HepG2 (cell line): ENCODE results near the gene DCDC2C.

Experiments
- BHLHE40 ChIP-seq: IDR thresholded peaks from 2 replicates; pipeline ENCODE4 v1.6.1; 2011; ENCODE audit warnings: low read length, improper control_type of control experiment
- CHD4 ChIP-seq: fragments of 200-600 bp; sonication (generic); IDR thresholded peaks from 2 replicates; pipeline ENCODE4 v1.7.0; 2017; ENCODE audit warnings: mild to moderate bottlenecking, low read length, borderline replicate concordance
- NPAS2 ChIP-seq: sonication (generic); formaldehyde crosslinking; IDR thresholded peaks from 2 replicates; pipeline ENCODE4 v1.8.0; 2022; ENCODE audit warnings: mild to moderate bottlenecking, missing genetic modification reagents, borderline replicate concordance
- NR1H2 ChIP-seq: sonication (generic); formaldehyde crosslinking; IDR thresholded peaks from 2 replicates; pipeline ENCODE4 v1.8.1; 2022; ENCODE audit warnings: low read depth, missing genetic modification reagents, borderline replicate concordance
- POLR2AphosphoS5 ChIP-seq: IDR thresholded peaks from 2 replicates; pipeline ENCODE4 v1.6.1; 2012; ENCODE audit warnings: low read depth, low read length
- SRSF1 ChIP-seq: fragments of 200-400 bp; formaldehyde crosslinking; optimal IDR thresholded peaks from 2 replicates; pipeline ENCODE3; 2017; ENCODE audit warnings: mild to moderate bottlenecking, low read depth, low read length, moderate library complexity
- ZFP41 ChIP-seq: sonication (generic); formaldehyde crosslinking; IDR thresholded peaks from 2 replicates; pipeline ENCODE4 v1.4.0; 2020; ENCODE audit warnings: mild to moderate bottlenecking, missing genetic modification reagents, borderline replicate concordance
- ZNF274 ChIP-seq: sonication (generic); formaldehyde crosslinking; IDR thresholded peaks from 2 replicates; pipeline ENCODE4 v1.5.1; 2020; ENCODE audit warnings: mild to moderate bottlenecking, missing genetic modification reagents
- ZNF484 ChIP-seq: sonication (generic); formaldehyde crosslinking; IDR thresholded peaks from 2 replicates; pipeline ENCODE4 v1.5.1; 2020; ENCODE audit warnings: mild to moderate bottlenecking, low read depth, missing genetic modification reagents, borderline replicate concordance
- TF ChIP-seq, protein P1 (sequence below): sonication (generic); formaldehyde crosslinking; IDR thresholded peaks from 2 replicates; pipeline ENCODE4 v1.5.1; 2020; ENCODE audit warnings: mild to moderate bottlenecking, missing genetic modification reagents, borderline replicate concordance

DNA sequence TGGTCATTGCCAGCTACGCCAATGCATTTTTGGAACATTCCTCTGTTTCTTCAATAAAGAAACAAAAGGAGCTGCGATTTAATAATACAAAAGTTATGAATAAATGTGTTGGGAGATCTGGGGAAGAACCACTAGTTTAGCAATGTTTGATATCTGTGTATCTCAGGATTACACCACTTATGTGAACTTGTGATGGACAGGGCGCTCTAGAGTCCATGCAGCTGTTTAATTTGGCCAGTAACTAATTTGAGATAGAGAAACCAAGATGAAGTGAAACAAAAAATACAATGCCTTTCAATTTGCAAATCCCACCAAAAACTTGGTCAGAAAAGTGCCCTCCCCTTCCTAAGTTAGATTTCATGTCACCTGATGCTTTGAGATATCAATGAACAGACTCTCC is 6.8 kb upstream of the DCDC2C start:
- no peak for TF ChIP-seq ZNF274 (CRISPR knock-in tag)
- TF ChIP-seq ZNF484: no peak
- TF ChIP-seq CHD4: no peak
- TF ChIP-seq, protein P1, sequence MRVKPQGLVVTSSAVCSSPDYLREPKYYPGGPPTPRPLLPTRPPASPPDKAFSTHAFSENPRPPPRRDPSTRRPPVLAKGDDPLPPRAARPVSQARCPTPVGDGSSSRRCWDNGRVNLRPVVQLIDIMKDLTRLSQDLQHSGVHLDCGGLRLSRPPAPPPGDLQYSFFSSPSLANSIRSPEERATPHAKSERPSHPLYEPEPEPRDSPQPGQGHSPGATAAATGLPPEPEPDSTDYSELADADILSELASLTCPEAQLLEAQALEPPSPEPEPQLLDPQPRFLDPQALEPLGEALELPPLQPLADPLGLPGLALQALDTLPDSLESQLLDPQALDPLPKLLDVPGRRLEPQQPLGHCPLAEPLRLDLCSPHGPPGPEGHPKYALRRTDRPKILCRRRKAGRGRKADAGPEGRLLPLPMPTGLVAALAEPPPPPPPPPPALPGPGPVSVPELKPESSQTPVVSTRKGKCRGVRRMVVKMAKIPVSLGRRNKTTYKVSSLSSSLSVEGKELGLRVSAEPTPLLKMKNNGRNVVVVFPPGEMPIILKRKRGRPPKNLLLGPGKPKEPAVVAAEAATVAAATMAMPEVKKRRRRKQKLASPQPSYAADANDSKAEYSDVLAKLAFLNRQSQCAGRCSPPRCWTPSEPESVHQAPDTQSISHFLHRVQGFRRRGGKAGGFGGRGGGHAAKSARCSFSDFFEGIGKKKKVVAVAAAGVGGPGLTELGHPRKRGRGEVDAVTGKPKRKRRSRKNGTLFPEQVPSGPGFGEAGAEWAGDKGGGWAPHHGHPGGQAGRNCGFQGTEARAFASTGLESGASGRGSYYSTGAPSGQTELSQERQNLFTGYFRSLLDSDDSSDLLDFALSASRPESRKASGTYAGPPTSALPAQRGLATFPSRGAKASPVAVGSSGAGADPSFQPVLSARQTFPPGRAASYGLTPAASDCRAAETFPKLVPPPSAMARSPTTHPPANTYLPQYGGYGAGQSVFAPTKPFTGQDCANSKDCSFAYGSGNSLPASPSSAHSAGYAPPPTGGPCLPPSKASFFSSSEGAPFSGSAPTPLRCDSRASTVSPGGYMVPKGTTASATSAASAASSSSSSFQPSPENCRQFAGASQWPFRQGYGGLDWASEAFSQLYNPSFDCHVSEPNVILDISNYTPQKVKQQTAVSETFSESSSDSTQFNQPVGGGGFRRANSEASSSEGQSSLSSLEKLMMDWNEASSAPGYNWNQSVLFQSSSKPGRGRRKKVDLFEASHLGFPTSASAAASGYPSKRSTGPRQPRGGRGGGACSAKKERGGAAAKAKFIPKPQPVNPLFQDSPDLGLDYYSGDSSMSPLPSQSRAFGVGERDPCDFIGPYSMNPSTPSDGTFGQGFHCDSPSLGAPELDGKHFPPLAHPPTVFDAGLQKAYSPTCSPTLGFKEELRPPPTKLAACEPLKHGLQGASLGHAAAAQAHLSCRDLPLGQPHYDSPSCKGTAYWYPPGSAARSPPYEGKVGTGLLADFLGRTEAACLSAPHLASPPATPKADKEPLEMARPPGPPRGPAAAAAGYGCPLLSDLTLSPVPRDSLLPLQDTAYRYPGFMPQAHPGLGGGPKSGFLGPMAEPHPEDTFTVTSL (CRISPR knock-in tag): no peak
- TF ChIP-seq SRSF1: no peak
- no peak for TF ChIP-seq NPAS2
- TF ChIP-seq NR1H2: no peak
- TF ChIP-seq BHLHE40: no peak
- no peak for TF ChIP-seq POLR2AphosphoS5
- no peak for TF ChIP-seq ZFP41 (CRISPR knock-in tag)
